Glutamatergic neuron (in vitro differentiated cells): ENCODE results near the gene ARHGEF6. TPM values are rescaled to one million over a fixed set of nuclear protein-coding genes. Genes with fewer than 3 reads are reported as not detected.

ENCODE experiments used
- DNase-seq: peaks from one replicate; pipeline ENCODE4 v3.0.0; 2022
- H3K27ac Mint-ChIP-seq: one replicate; pipeline ENCODE4 v1.8.0; 2020; ENCODE audit warnings: mild to moderate bottlenecking, mixed read lengths, inconsistent platforms; ENCODE audit not compliant: unreplicated experiment
- H3K27me3 Mint-ChIP-seq: one replicate; pipeline ENCODE4 v1.8.0; 2020; ENCODE audit warnings: mild to moderate bottlenecking, moderate library complexity, mixed read lengths, inconsistent platforms; ENCODE audit not compliant: unreplicated experiment
- H3K36me3 Mint-ChIP-seq: one replicate; pipeline ENCODE4 v1.8.0; 2020; ENCODE audit warnings: mild to moderate bottlenecking, mixed read lengths, inconsistent platforms; ENCODE audit not compliant: unreplicated experiment
- H3K4me1 Mint-ChIP-seq: one replicate; pipeline ENCODE4 v1.8.0; 2020; ENCODE audit warnings: mild to moderate bottlenecking, low read depth, mixed read lengths, inconsistent platforms; ENCODE audit not compliant: unreplicated experiment
- H3K4me3 Mint-ChIP-seq: one replicate; pipeline ENCODE4 v1.8.0; 2020; ENCODE audit warnings: mild to moderate bottlenecking, mixed read lengths, inconsistent platforms; ENCODE audit not compliant: unreplicated experiment
- H3K9me3 Mint-ChIP-seq: one replicate; pipeline ENCODE4 v1.8.0; 2020; ENCODE audit warnings: mild to moderate bottlenecking, moderate library complexity, mixed read lengths, inconsistent platforms; ENCODE audit not compliant: unreplicated experiment
- CTCF ChIP-seq: fragments of 200-600 bp; sonication (generic); IDR thresholded peaks from one replicate; pipeline ENCODE4 v1.5.0; 2021; ENCODE audit not compliant: partially characterized antibody, unreplicated experiment
- total RNA-seq: library from RNA; stranded (reverse); fragmentation: NEBNext Ultra II Directional; extraction: Animal tissue kit (Norgen Biotek cat#: 25700); gene quantifications from one replicate; pipeline ENCODE4 v1.2.1, GENCODE V29; 2021; ENCODE audit not compliant: unreplicated experiment

The ARHGEF6 gene
- total RNA-seq, 1 donor from 2014 or later = 59.5 TPM

- Mint-ChIP-seq H3K4me1 (peaks cover 2% of the 10 kb centered on the region), H3K36me3 (peaks cover 5% of the 10 kb centered on the region), H3K9me3 (peaks cover 1% of the 10 kb centered on the region), H3K27me3 (peaks cover 3% of the 10 kb centered on the region), H3K4me3 (no peak overlapping the region), H3K27ac (no peak overlapping the region)
- no peak for DNase-seq
- no peak for TF ChIP-seq CTCF
Measured at GRCh38 chrX:136671006-136671610, 109.6 kb downstream of the ARHGEF6 start.

- Mint-ChIP-seq H3K36me3 (peaks cover 11% of the 10 kb centered on the region), H3K4me3 (no peak overlapping the region), H3K27me3 (no peaks in the 10 kb centered on the region), H3K4me1 (peaks cover 2% of the 10 kb centered on the region), H3K9me3 (peaks cover 5% of the 10 kb centered on the region), H3K27ac (no peak overlapping the region)
- TF ChIP-seq CTCF = no peak
- no peak for DNase-seq
Measured at GRCh38 chrX:136667446-136668168, 113.1 kb downstream of the ARHGEF6 start.

- no peak for TF ChIP-seq CTCF
- H3K4me1 Mint-ChIP-seq = peaks cover 2% of the 10 kb centered on the region
Measured at GRCh38 chrX:136666088-136666487, 114.6 kb downstream of the ARHGEF6 start.

GRCh38 chrX:136665258-136665900 is 115.4 kb downstream of the ARHGEF6 start:
- Mint-ChIP-seq H3K27me3 (no peaks in the 10 kb centered on the region), H3K9me3 (peaks cover 5% of the 10 kb centered on the region), H3K4me3 (no peak overlapping the region), H3K4me1 (peaks cover 2% of the 10 kb centered on the region), H3K36me3 (peaks cover 11% of the 10 kb centered on the region), H3K27ac (no peak overlapping the region)
- TF ChIP-seq CTCF = no peak
- no peak for DNase-seq

More at GRCh38 chrX:136666088-136666487, 114.6 kb downstream of the ARHGEF6 start:
- Mint-ChIP-seq H3K27me3 (no peaks in the 10 kb centered on the region), H3K27ac (no peak overlapping the region), H3K9me3 (peaks cover 5% of the 10 kb centered on the region), H3K4me3 (no peak overlapping the region), H3K36me3 (peaks cover 11% of the 10 kb centered on the region)
- DNase-seq = no peak

GRCh38 chrX:136662976-136663375 is 117.8 kb downstream of the ARHGEF6 start:
- no peak overlapping the region for H3K4me3 Mint-ChIP-seq
- peaks cover 5% of the 10 kb centered on the region for H3K36me3 Mint-ChIP-seq
- no peak for TF ChIP-seq CTCF
- H3K27ac Mint-ChIP-seq = no peak overlapping the region
- H3K4me1 Mint-ChIP-seq = peaks cover 2% of the 10 kb centered on the region
- no peak for DNase-seq
- H3K27me3 Mint-ChIP-seq = no peaks in the 10 kb centered on the region
- H3K9me3 Mint-ChIP-seq = peaks cover 4% of the 10 kb centered on the region
